HCT116 (cell line): ENCODE measurements around the gene ELMOD3.

Experiments
- EGR1 ChIP-seq: IDR thresholded peaks from 2 replicates; pipeline ENCODE4 v1.6.1; 2012; ENCODE audit warnings: low read depth
- FOSL1 ChIP-seq: IDR thresholded peaks from 2 replicates; pipeline ENCODE4 v1.6.1; 2012; ENCODE audit warnings: low read depth
- POLR2A ChIP-seq: IDR thresholded peaks from 2 replicates; pipeline ENCODE4 v1.7.0; 2011; ENCODE audit warnings: borderline replicate concordance; ENCODE audit not compliant: insufficient read depth, insufficient read length; ENCODE audit errors: extremely low read depth
- POLR2AphosphoS5 ChIP-seq: IDR thresholded peaks from 2 replicates; pipeline ENCODE4 v1.6.1; 2011; ENCODE audit warnings: mild to moderate bottlenecking, low read depth, low read length, moderate library complexity
- REST ChIP-seq: IDR thresholded peaks from 2 replicates; pipeline ENCODE4 v1.6.1; 2012; ENCODE audit warnings: low read depth
- YY1 ChIP-seq: IDR thresholded peaks from 2 replicates; pipeline ENCODE4 v1.6.1; 2011; ENCODE audit warnings: low read length, low read depth, moderate library complexity, mild to moderate bottlenecking; ENCODE audit not compliant: insufficient replicate concordance; ENCODE audit errors: extremely low read depth
- TF ChIP-seq, protein P1 (sequence below), 3 experiments: fragments of 200-600 bp in 1 of 3; sonication (generic) in 1 of 3; IDR thresholded peaks in 2 of 3; conservative IDR thresholded peaks in 1 of 3; 2 replicates each; pipeline ENCODE4 v1.5.1; 2012 to 2017; ENCODE audit warnings: low read depth in 2 of 3, low read length in 2 of 3, antibody characterized with exemption in 1 of 3, borderline replicate concordance in 1 of 3, control low read depth in 1 of 3, mild to moderate bottlenecking in 1 of 3, mixed read lengths in 1 of 3, mixed run types in 1 of 3, moderate library complexity in 1 of 3; ENCODE audit not compliant: insufficient read depth in 1 of 3
- TF ChIP-seq, protein P2 (sequence below): IDR thresholded peaks from 2 replicates; pipeline ENCODE4 v1.6.1; 2012

DNA sequence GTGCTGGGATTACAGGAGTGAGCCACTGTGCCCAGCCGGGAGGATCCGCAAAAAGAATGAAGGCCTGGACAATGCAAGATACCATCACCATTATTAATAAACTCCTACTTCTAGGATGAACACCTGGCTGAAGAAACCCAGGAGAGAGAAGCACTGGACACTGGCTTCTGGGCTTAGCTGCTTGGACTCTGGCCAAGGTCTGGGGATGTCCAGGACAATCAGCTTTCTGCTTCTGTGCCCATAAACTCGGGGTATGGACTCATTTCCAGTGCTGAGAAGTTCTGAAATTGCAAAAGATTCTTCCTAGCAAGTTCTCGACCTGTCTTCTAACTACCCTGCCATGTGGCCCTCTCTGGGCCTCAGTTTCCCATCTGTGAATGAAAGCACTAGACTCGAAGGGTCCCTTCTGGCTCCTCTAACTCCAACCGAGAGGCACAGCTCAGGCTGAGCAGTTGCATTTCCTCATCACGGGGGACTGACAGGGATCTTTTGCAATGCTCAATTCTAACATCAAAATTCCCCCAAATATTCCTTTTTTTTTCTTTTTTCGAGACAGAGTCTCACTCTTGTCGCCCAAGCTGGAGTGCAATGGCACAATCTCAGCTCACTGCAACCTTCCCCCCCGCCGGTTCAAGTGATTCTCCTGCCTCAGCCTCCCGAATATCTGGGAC, 61.5 kb downstream of the ELMOD3 start:
- TF ChIP-seq EGR1, result no peak
- TF ChIP-seq FOSL1, result no peak
- TF ChIP-seq POLR2AphosphoS5, result no peak
- TF ChIP-seq, protein P1, sequence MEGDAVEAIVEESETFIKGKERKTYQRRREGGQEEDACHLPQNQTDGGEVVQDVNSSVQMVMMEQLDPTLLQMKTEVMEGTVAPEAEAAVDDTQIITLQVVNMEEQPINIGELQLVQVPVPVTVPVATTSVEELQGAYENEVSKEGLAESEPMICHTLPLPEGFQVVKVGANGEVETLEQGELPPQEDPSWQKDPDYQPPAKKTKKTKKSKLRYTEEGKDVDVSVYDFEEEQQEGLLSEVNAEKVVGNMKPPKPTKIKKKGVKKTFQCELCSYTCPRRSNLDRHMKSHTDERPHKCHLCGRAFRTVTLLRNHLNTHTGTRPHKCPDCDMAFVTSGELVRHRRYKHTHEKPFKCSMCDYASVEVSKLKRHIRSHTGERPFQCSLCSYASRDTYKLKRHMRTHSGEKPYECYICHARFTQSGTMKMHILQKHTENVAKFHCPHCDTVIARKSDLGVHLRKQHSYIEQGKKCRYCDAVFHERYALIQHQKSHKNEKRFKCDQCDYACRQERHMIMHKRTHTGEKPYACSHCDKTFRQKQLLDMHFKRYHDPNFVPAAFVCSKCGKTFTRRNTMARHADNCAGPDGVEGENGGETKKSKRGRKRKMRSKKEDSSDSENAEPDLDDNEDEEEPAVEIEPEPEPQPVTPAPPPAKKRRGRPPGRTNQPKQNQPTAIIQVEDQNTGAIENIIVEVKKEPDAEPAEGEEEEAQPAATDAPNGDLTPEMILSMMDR (IDR thresholded peaks at IDR 0.05 in 2 of 3, conservative IDR thresholded peaks at IDR 0.05 in 1 of 3; ENCODE audit: borderline replicate concordance in 1 of 3, insufficient read depth in 1 of 3, low read depth in 2 of 3, low read length in 2 of 3), result no peak
- no peak for TF ChIP-seq YY1
- TF ChIP-seq POLR2A, result no peak
- TF ChIP-seq, protein P2, sequence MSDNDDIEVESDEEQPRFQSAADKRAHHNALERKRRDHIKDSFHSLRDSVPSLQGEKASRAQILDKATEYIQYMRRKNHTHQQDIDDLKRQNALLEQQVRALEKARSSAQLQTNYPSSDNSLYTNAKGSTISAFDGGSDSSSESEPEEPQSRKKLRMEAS, result no peak
- no peak for TF ChIP-seq REST
